SK-MEL-5 (cell line): ENCODE data around the gene CYP2B6. TPM values are rescaled to one million over a fixed set of nuclear protein-coding genes. Genes with fewer than 3 reads are reported as not detected.
"Not testable (repeated sequence)": the region's sequence is repeated elsewhere in the genome, so short reads cannot be mapped to it uniquely, and the experiment has no call there.

Experiments used
- DNase-seq: peaks from one replicate; pipeline ENCODE4 v3.0.0-alpha.2; 2016; ENCODE audit warnings: low read depth, low spot score
- in situ Hi-C: cut with HindIII; loops from 2 replicates; pipeline ENCODE4 v1.10.0; 2016; ENCODE audit warnings: low sequenced_read_pairs, high pct_unique_total_duplicates, low pct_unique_long_range_greater_than_20kb
- total RNA-seq: library from RNA; depleted of rRNA; stranded (reverse); fragments of >200 nt; shearing (Covaris generic); gene quantifications from 2 replicates; pipeline ENCODE4 v1.2.3, GENCODE V29; 2014

Gene CYP2B6
- total RNA-seq, 1 experiment from 2014 or later: 0.13 TPM

GRCh38 chr19:40974633-40975037 lies 16.4 kb upstream of the CYP2B6 start:
- DNase-seq: peak; percentile 75
- in situ Hi-C loops: no loop called here

- in situ Hi-C loops: no loop called here
- DNase-seq: no peak
Measured at GRCh38 chr19:40976134-40976533, 14.9 kb upstream of the CYP2B6 start.

GRCh38 chr19:40976724-40977123 lies 14.4 kb upstream of the CYP2B6 start:
- in situ Hi-C loops: no loop called here
- no peak for DNase-seq

- in situ Hi-C loops, DNase-seq: not testable (repeated sequence)
Measured at GRCh38 chr19:40979759-40980158, 11.3 kb upstream of the CYP2B6 start.

- DNase-seq, in situ Hi-C loops: not testable (repeated sequence)
Measured at GRCh38 chr19:40980743-40981442, 10.2 kb upstream of the CYP2B6 start.

GRCh38 chr19:40981591-40981990 lies 9.5 kb upstream of the CYP2B6 start:
- in situ Hi-C loops: no loop called here
- no peak for DNase-seq

GRCh38 chr19:40982594-40983101 lies 8.4 kb upstream of the CYP2B6 start:
- in situ Hi-C loops: no loop called here
- DNase-seq: no peak

- in situ Hi-C loops: no loop called here
- DNase-seq: no peak
Measured at GRCh38 chr19:40989453-40989852, 1.6 kb upstream of the CYP2B6 start.

GRCh38 chr19:40995355-40995754 lies 4.3 kb downstream of the CYP2B6 start:
- DNase-seq: no peak
- in situ Hi-C loops: no loop called here

GRCh38 chr19:40999018-40999417 lies 7.9 kb downstream of the CYP2B6 start:
- DNase-seq, in situ Hi-C loops: not testable (repeated sequence)

GRCh38 chr19:41000310-41000737 lies 9.2 kb downstream of the CYP2B6 start:
- in situ Hi-C loops: no loop called here
- DNase-seq: no peak

GRCh38 chr19:41001243-41001971 lies 10.3 kb downstream of the CYP2B6 start:
- peak; percentile 47 for DNase-seq
- in situ Hi-C loops: no loop called here

- DNase-seq, in situ Hi-C loops: not testable (repeated sequence)
Measured at GRCh38 chr19:41003656-41004055, 12.6 kb downstream of the CYP2B6 start.

- no peak for DNase-seq
Measured at GRCh38 chr19:41009700-41010235, 18.7 kb downstream of the CYP2B6 start.

GRCh38 chr19:41013359-41013758 lies 22.3 kb downstream of the CYP2B6 start:
- no peak for DNase-seq
- in situ Hi-C loops: no loop called here

More at GRCh38 chr19:41009700-41010235, 18.7 kb downstream of the CYP2B6 start:
- in situ Hi-C loops: no loop called here

- in situ Hi-C loops: no loop called here
- no peak for DNase-seq
Measured at GRCh38 chr19:41014643-41015042, 23.6 kb downstream of the CYP2B6 start.

GRCh38 chr19:41016488-41017071 lies 25.5 kb downstream of the CYP2B6 start:
- no peak for DNase-seq
- in situ Hi-C loops: no loop called here

- DNase-seq: no peak
- in situ Hi-C loops: no loop called here
Measured at GRCh38 chr19:41018736-41019290, 27.7 kb downstream of the CYP2B6 start.
